PFSK-1 (cell line): Measurements from ENCODE around the gene ADAM12.

ENCODE experiments used
- FOXP2 ChIP-seq: optimal IDR thresholded peaks from 2 replicates; pipeline ENCODE3; 2011; ENCODE audit warnings: borderline replicate concordance, control low read depth, inconsistent platforms; ENCODE audit not compliant: insufficient read depth; ENCODE audit errors: extremely low read length, extremely low read depth
- POLR2AphosphoS5 ChIP-seq: IDR thresholded peaks from 2 replicates; pipeline ENCODE4 v1.6.1; 2012; ENCODE audit warnings: low read depth, mild to moderate bottlenecking, control low read depth, low read length, moderate library complexity
- REST ChIP-seq, 2 experiments: IDR thresholded peaks; 2 replicates each; pipeline versions ENCODE4 v1.6.1 to v1.8.0; 2011 to 2012; ENCODE audit warnings: low read depth in 2 of 2, low read length in 2 of 2, control low read depth in 1 of 2, inconsistent platforms in 1 of 2, mild to moderate bottlenecking in 1 of 2, moderate library complexity in 1 of 2; ENCODE audit not compliant: insufficient read depth in 1 of 2
- SIN3A ChIP-seq: IDR thresholded peaks from 2 replicates; pipeline ENCODE4 v1.6.1; 2012; ENCODE audit warnings: mild to moderate bottlenecking, low read length, moderate library complexity, borderline replicate concordance; ENCODE audit not compliant: insufficient read depth
- TAF1 ChIP-seq: IDR thresholded peaks from 2 replicates; pipeline ENCODE4 v1.6.1; 2012; ENCODE audit warnings: low read length, control low read depth, borderline replicate concordance; ENCODE audit not compliant: insufficient read depth

The ADAM12 gene

GRCh38 chr10:126341491-126341890 lies 46.8 kb downstream of the ADAM12 start:
- no peak for TF ChIP-seq FOXP2
- no peak for TF ChIP-seq REST (IDR thresholded peaks at IDR 0.05; ENCODE audit: insufficient read depth in 1 of 2, low read depth in 2 of 2, low read length in 2 of 2)
- no peak for TF ChIP-seq POLR2AphosphoS5
- no peak for TF ChIP-seq SIN3A
- no peak for TF ChIP-seq TAF1

GRCh38 chr10:126337251-126337810 lies 50.9 kb downstream of the ADAM12 start:
- TF ChIP-seq FOXP2, result no peak
- TF ChIP-seq SIN3A, result no peak
- TF ChIP-seq TAF1, result no peak
- TF ChIP-seq REST (IDR thresholded peaks at IDR 0.05; ENCODE audit: insufficient read depth in 1 of 2, low read depth in 2 of 2, low read length in 2 of 2), result no peak
- no peak for TF ChIP-seq POLR2AphosphoS5

GRCh38 chr10:126336801-126337200 lies 51.5 kb downstream of the ADAM12 start:
- no peak for TF ChIP-seq REST (IDR thresholded peaks at IDR 0.05; ENCODE audit: insufficient read depth in 1 of 2, low read depth in 2 of 2, low read length in 2 of 2)
- TF ChIP-seq TAF1, result no peak
- TF ChIP-seq SIN3A, result no peak
- no peak for TF ChIP-seq FOXP2
- no peak for TF ChIP-seq POLR2AphosphoS5

- TF ChIP-seq POLR2AphosphoS5, result no peak
- TF ChIP-seq TAF1, result no peak
- no peak for TF ChIP-seq FOXP2
- no peak for TF ChIP-seq SIN3A
- no peak for TF ChIP-seq REST (IDR thresholded peaks at IDR 0.05; ENCODE audit: insufficient read depth in 1 of 2, low read depth in 2 of 2, low read length in 2 of 2)
Measured at GRCh38 chr10:126334272-126334671, 54.0 kb downstream of the ADAM12 start.

- no peak for TF ChIP-seq POLR2AphosphoS5
- no peak for TF ChIP-seq TAF1
- TF ChIP-seq FOXP2, result no peak
- no peak for TF ChIP-seq SIN3A
- no peak for TF ChIP-seq REST (IDR thresholded peaks at IDR 0.05; ENCODE audit: insufficient read depth in 1 of 2, low read depth in 2 of 2, low read length in 2 of 2)
Measured at GRCh38 chr10:126332576-126332975, 55.7 kb downstream of the ADAM12 start.
